ENCODE results near the gene INKA2. TPM values are rescaled to one million over a fixed set of nuclear protein-coding genes. Genes with fewer than 3 reads are reported as not detected.
A peak's percentile ranks its signal among the peaks of the same experiment; 100 is the strongest.

The INKA2 gene
- total RNA-seq, 2 donors from 2014 or later = 3.8 to 7.3 TPM

- H3K36me3 ChIP-seq = peaks cover 10% of the 10 kb centered on the region
- no peak for TF ChIP-seq CTCF (IDR thresholded peaks at IDR 0.05)
- ATAC-seq (ENCODE audit: insufficient number of reproducible peaks, low FRiP score, low read depth) = no peak
- no peaks in the 10 kb centered on the region for H3K9me3 ChIP-seq
- no peaks in the 10 kb centered on the region for H3K27me3 ChIP-seq (replicated peaks; ENCODE audit: insufficient read depth)
- no peak overlapping the region for H3K4me3 ChIP-seq
- H3K27ac ChIP-seq = no peak overlapping the region
- H3K4me1 ChIP-seq (ENCODE audit: control insufficient read depth in 1 of 2, low read depth in 2 of 2) = no peaks in the 10 kb centered on the region
- no peak for DNase-seq (ENCODE audit: low spot score)
Measured at GRCh38 chr1:111770916-111771315, 31.7 kb upstream of the INKA2 start.

GRCh38 chr1:111769517-111770146 lies 30.4 kb upstream of the INKA2 start:
- ATAC-seq (ENCODE audit: insufficient number of reproducible peaks, low FRiP score, low read depth) (no peak), DNase-seq (ENCODE audit: low spot score) (no peak)
- peak; percentile 81 for TF ChIP-seq CTCF (IDR thresholded peaks at IDR 0.05)
- Histone ChIP-seq H3K9me3 (no peaks in the 10 kb centered on the region), H3K4me1 (ENCODE audit: control insufficient read depth in 1 of 2, low read depth in 2 of 2) (no peaks in the 10 kb centered on the region), H3K36me3 (peaks cover 15% of the 10 kb centered on the region), H3K27ac (no peak overlapping the region), H3K27me3 (replicated peaks; ENCODE audit: insufficient read depth) (no peaks in the 10 kb centered on the region), H3K4me3 (no peak overlapping the region)

GRCh38 chr1:111768625-111769024 lies 29.4 kb upstream of the INKA2 start:
- no peak for ATAC-seq (ENCODE audit: insufficient number of reproducible peaks, low FRiP score, low read depth)
- H3K27me3 ChIP-seq (replicated peaks; ENCODE audit: insufficient read depth) = no peaks in the 10 kb centered on the region
- DNase-seq (ENCODE audit: low spot score) = no peak
- no peak overlapping the region for H3K27ac ChIP-seq
- H3K4me1 ChIP-seq (ENCODE audit: control insufficient read depth in 1 of 2, low read depth in 2 of 2) = no peaks in the 10 kb centered on the region
- TF ChIP-seq CTCF (IDR thresholded peaks at IDR 0.05) = no peak
- no peak overlapping the region for H3K4me3 ChIP-seq
- H3K36me3 ChIP-seq = peaks cover 17% of the 10 kb centered on the region
- no peaks in the 10 kb centered on the region for H3K9me3 ChIP-seq

- peaks cover 23% of the 10 kb centered on the region for H3K36me3 ChIP-seq
- H3K27me3 ChIP-seq (replicated peaks; ENCODE audit: insufficient read depth) = no peaks in the 10 kb centered on the region
- DNase-seq (ENCODE audit: low spot score) (no peak), ATAC-seq (ENCODE audit: insufficient number of reproducible peaks, low FRiP score, low read depth) (no peak)
- no peak overlapping the region for H3K4me3 ChIP-seq
- no peaks in the 10 kb centered on the region for H3K4me1 ChIP-seq (ENCODE audit: control insufficient read depth in 1 of 2, low read depth in 2 of 2)
- no peaks in the 10 kb centered on the region for H3K9me3 ChIP-seq
- TF ChIP-seq CTCF (IDR thresholded peaks at IDR 0.05) = no peak
- H3K27ac ChIP-seq = no peak overlapping the region
Measured at GRCh38 chr1:111768023-111768422, 28.8 kb upstream of the INKA2 start.

- no peak for TF ChIP-seq CTCF (IDR thresholded peaks at IDR 0.05)
- no peak for ATAC-seq (ENCODE audit: insufficient number of reproducible peaks, low FRiP score, low read depth)
- no peak for DNase-seq (ENCODE audit: low spot score)
- Histone ChIP-seq H3K4me1 (ENCODE audit: control insufficient read depth in 1 of 2, low read depth in 2 of 2) (no peaks in the 10 kb centered on the region), H3K4me3 (no peak overlapping the region), H3K27ac (no peak overlapping the region), H3K9me3 (no peaks in the 10 kb centered on the region), H3K36me3 (peaks cover 28% of the 10 kb centered on the region), H3K27me3 (replicated peaks; ENCODE audit: insufficient read depth) (no peaks in the 10 kb centered on the region)
Measured at GRCh38 chr1:111762332-111762731, 23.1 kb upstream of the INKA2 start.
